ENCODE measurements around the gene SLC17A4. TPM values are rescaled to one million over a fixed set of nuclear protein-coding genes. Genes with fewer than 3 reads are reported as not detected.

The SLC17A4 gene
- total and polyA plus RNA-seq, 10 of the 15 experiments (the other 5 are each of a cell fraction or from before 2014, with no cell fraction given) = not detected

DNA sequence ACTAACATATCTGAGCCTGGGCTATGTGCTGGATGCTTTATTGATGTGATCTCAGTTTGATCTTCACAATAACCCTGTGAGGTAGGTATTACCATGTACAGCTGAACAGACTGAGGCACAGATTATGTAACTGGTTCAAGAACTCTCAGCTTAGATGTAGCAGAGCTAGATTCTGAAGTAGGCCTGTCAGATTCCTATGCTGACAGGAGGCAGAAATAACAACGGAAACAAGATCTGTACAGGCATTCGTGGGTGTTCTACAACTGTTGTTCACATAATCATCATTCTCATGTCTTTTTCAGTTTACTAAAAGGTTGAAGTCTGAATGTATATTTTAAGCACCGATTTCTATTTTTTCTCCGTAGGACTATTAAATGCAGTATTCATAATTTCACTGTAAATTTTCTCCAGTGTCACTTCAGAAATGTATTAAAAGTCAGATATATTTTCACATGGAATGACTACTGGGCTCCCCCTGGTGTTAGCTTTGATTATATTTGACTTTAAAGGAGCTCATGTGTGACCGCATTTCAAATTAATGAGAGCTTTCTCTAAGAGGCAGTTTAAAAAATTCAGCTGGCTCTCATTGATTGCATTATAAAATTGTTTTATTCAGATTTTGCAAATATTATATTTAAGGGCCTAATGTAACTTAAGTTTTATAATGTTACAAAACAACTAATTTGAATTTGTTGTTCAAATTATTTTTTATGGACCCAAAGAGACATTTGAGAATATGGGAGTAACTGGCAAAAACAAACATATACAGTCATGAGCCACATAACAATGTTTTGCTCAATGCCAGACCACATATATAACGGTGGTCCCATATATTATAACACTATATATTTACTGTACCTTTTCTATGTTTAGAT, 36.4 kb upstream of the SLC17A4 start:
- ChIA-PET CTCF (interaction anchor here (0.5 to 4.6 kb wide), 52 partner anchors 8 to 1685 kb away, joined by 3 to 85 read pairs (median 4); a partner anchor contains a TSS), SMC1A (ENCODE audit: uncharacterized antibody, unreplicated experiment) (interaction anchor here (0.7 to 1.8 kb wide), 19 partner anchors 10 to 498 kb away, joined by 3 to 12 read pairs (median 3); partner anchors contain the start of gene TRIM38), POLR2A (no interaction called here), RAD21 (ENCODE audit: unreplicated experiment) (interaction anchor here (0.6 to 2.0 kb wide), 12 partner anchors 127 to 495 kb away, joined by 3 to 28 read pairs (median 4); no protein-coding TSS in a partner anchor)
- Histone ChIP-seq H3K27ac (ENCODE audit: control insufficient read depth, insufficient read depth) (no peak overlapping the region), H3K79me2 (ENCODE audit: control insufficient read depth, insufficient read depth, low read length) (no peaks in the 10 kb centered on the region), H3K36me3 (ENCODE audit: control insufficient read depth in 2 of 2, insufficient read depth in 2 of 2, low read length in 1 of 2) (no peaks in the 10 kb centered on the region), H3K27me3 (replicated peaks in 1 of 2; ENCODE audit: control insufficient read depth in 2 of 2, insufficient read depth in 2 of 2, low read length in 1 of 2) (peaks cover 0 to 3% of the 10 kb centered on the region in 2 experiments; a peak in 1 of 4 replicates), H3K9ac (ENCODE audit: control insufficient read depth, insufficient read depth, low read length) (no peak overlapping the region), H3K9me3 (replicated peaks; ENCODE audit: control insufficient read depth, insufficient read depth, low read length) (no peaks in the 10 kb centered on the region), H4K20me1 (ENCODE audit: control insufficient read depth, insufficient read depth) (no peaks in the 10 kb centered on the region), H2AFZ (ENCODE audit: control insufficient read depth, low read depth, low read length) (no peak overlapping the region), H3K4me3 (no peak overlapping the region), H3K4me2 (ENCODE audit: control insufficient read depth, insufficient read depth) (no peak overlapping the region), H3K4me1 (ENCODE audit: control insufficient read depth, insufficient read depth, low read length) (no peaks in the 10 kb centered on the region)
- intact Hi-C loops (cut with micrococcal nuclease; ENCODE audit: unreplicated experiment) = loop anchor here (2.0 to 5.0 kb wide), 2 partner anchors 274 to 495 kb away; no protein-coding TSS in a partner anchor
- no TSS peak for BruUV-seq (replicated peaks)
- DNase-seq (ENCODE audit: low read depth, low spot score) (no peak), ATAC-seq (0 out of 3 replicates have a peak, but pooled peaks have one; percentile 34), FAIRE-seq (no peak)
- in situ Hi-C loops (cut with MboI) = loop anchor here (10.0 kb wide), 1 partner anchor 493 kb away; no protein-coding TSS in a partner anchor
- WGBS (ENCODE audit: insufficient coverage, insufficient replicate concordance, low lambda C conversion rate, missing lambda C conversion rate) = 16% methylated on average over 6 of the region's 6 CpGs
- TF ChIP-seq PAX5 (IDR thresholded peaks at IDR 0.05; ENCODE audit: borderline replicate concordance, low read depth, low read length) (0 out of 2 replicates have a peak, but pooled peaks have one; percentile 21), HDAC2 (IDR thresholded peaks at IDR 0.05) (no peak), POLR2A (IDR thresholded peaks at IDR 0.05; ENCODE audit: low read depth, low read length) (no peak), JUNB (IDR thresholded peaks at IDR 0.05) (no peak), ZNF274 (IDR thresholded peaks at IDR 0.05; ENCODE audit: insufficient read depth, insufficient read length) (no peak), LARP7 (IDR thresholded peaks at IDR 0.05) (no peak), TCF3 (IDR thresholded peaks at IDR 0.05; ENCODE audit: borderline replicate concordance, insufficient read depth, low read depth, low read length) (no peak), ZNF207 (IDR thresholded peaks at IDR 0.05; ENCODE audit: borderline replicate concordance) (no peak), RAD21 (IDR thresholded peaks at IDR 0.05; ENCODE audit: insufficient read depth, low read depth, low read length) (0 out of 2 replicates have a peak, but pooled peaks have one; percentile 32), STAT3 (IDR thresholded peaks at IDR 0.05; ENCODE audit: low read depth, low read length) (no peak), BACH1 (IDR thresholded peaks at IDR 0.05; ENCODE audit: borderline replicate concordance) (no peak)
- TF ChIP-seq, protein P1, sequence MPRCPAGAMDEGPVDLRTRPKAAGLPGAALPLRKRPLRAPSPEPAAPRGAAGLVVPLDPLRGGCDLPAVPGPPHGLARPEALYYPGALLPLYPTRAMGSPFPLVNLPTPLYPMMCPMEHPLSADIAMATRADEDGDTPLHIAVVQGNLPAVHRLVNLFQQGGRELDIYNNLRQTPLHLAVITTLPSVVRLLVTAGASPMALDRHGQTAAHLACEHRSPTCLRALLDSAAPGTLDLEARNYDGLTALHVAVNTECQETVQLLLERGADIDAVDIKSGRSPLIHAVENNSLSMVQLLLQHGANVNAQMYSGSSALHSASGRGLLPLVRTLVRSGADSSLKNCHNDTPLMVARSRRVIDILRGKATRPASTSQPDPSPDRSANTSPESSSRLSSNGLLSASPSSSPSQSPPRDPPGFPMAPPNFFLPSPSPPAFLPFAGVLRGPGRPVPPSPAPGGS (IDR thresholded peaks at IDR 0.05; ENCODE audit: borderline replicate concordance, insufficient read depth, low read depth, low read length, poor library complexity, severe bottlenecking) = no peak
- TF ChIP-seq, protein P2, sequence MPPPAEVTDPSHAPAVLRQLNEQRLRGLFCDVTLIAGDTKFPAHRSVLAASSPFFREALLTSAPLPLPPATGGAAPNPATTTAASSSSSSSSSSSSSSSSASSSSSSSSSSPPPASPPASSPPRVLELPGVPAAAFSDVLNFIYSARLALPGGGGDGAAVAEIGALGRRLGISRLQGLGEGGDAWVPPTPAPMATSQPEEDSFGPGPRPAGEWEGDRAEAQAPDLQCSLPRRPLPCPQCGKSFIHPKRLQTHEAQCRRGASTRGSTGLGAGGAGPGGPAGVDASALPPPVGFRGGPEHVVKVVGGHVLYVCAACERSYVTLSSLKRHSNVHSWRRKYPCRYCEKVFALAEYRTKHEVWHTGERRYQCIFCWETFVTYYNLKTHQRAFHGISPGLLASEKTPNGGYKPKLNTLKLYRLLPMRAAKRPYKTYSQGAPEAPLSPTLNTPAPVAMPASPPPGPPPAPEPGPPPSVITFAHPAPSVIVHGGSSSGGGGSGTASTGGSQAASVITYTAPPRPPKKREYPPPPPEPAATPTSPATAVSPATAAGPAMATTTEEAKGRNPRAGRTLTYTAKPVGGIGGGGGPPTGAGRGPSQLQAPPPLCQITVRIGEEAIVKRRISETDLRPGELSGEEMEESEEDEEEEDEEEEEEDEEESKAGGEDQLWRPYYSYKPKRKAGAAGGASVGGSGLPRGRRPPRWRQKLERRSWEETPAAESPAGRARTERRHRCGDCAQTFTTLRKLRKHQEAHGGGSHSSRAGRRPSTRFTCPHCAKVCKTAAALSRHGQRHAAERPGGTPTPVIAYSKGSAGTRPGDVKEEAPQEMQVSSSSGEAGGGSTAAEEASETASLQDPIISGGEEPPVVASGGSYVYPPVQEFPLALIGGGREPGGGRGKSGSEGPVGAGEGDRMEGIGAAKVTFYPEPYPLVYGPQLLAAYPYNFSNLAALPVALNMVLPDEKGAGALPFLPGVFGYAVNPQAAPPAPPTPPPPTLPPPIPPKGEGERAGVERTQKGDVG (CRISPR knock-in tag; IDR thresholded peaks at IDR 0.05) = no peak
- TF ChIP-seq, protein P3, sequence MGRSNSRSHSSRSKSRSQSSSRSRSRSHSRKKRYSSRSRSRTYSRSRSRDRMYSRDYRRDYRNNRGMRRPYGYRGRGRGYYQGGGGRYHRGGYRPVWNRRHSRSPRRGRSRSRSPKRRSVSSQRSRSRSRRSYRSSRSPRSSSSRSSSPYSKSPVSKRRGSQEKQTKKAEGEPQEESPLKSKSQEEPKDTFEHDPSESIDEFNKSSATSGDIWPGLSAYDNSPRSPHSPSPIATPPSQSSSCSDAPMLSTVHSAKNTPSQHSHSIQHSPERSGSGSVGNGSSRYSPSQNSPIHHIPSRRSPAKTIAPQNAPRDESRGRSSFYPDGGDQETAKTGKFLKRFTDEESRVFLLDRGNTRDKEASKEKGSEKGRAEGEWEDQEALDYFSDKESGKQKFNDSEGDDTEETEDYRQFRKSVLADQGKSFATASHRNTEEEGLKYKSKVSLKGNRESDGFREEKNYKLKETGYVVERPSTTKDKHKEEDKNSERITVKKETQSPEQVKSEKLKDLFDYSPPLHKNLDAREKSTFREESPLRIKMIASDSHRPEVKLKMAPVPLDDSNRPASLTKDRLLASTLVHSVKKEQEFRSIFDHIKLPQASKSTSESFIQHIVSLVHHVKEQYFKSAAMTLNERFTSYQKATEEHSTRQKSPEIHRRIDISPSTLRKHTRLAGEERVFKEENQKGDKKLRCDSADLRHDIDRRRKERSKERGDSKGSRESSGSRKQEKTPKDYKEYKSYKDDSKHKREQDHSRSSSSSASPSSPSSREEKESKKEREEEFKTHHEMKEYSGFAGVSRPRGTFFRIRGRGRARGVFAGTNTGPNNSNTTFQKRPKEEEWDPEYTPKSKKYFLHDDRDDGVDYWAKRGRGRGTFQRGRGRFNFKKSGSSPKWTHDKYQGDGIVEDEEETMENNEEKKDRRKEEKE (IDR thresholded peaks at IDR 0.05) = no peak

Measured in GM12878 (cell line).